ENCODE measurements around the gene EP400.
A peak's percentile ranks its signal among the peaks of the same experiment; 100 is the strongest.
"Not testable (repeated sequence)": the region's sequence is repeated elsewhere in the genome, so short reads cannot be mapped to it uniquely, and the experiment has no call there.

Gene EP400

DNA sequence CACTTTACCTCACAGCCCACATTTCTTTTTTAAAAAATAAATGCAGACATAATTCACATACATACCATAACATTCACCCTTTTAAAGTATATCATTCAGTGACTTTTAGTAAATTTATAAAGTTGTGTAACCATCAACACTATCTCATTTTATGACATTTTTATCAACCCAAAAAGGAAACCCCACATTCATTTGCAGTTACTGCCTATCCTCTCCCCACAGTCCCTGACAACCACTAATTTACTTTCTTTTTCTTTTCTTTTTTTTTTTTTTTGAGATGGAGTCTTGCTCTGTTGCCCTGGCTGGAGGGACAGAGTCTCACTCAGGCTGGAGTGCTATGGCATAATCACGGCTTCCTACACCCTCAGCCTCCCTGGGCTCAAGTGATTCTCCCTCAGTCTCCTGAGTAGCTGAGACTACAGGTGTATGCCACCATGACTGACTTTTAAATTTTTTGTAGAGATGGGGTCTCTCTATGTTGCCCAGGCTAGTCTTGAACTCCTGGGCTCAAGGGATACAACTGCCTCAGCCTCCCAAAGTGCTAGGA is 1.5 kb upstream of the EP400 start:
- Histone ChIP-seq H3K4me1 (ENCODE audit: insufficient read depth, low read length) (no peaks in the 10 kb centered on the region), H3K27me3 (ENCODE audit: control insufficient read depth in 1 of 2, insufficient read depth in 2 of 2, low read length in 2 of 2) (no peaks in the 10 kb centered on the region), H3K4me3 (ENCODE audit: low read depth in 1 of 2, low read length in 2 of 2) (no peak overlapping the region), H3K27ac (ENCODE audit: low read depth, low read length) (no peak overlapping the region), H3K36me3 (ENCODE audit: insufficient read depth, low read length) (peaks cover 6% of the 10 kb centered on the region), H3K9me3 (ENCODE audit: low read length) (no peaks in the 10 kb centered on the region), H3K9ac (ENCODE audit: low read length) (no peak overlapping the region)

GRCh38 chr12:131948713-131949430 is 870 bp upstream of the EP400 start:
- H3K27ac ChIP-seq (ENCODE audit: low read depth, low read length), result peak overlapping the region; percentile 57
- not testable (repeated sequence) for H3K27me3 ChIP-seq (ENCODE audit: control insufficient read depth in 1 of 2, insufficient read depth in 2 of 2, low read length in 2 of 2); H3K36me3 ChIP-seq (ENCODE audit: insufficient read depth, low read length); H3K4me3 ChIP-seq (ENCODE audit: low read depth in 1 of 2, low read length in 2 of 2); H3K9ac ChIP-seq (ENCODE audit: low read length); H3K9me3 ChIP-seq (ENCODE audit: low read length); H3K4me1 ChIP-seq (ENCODE audit: insufficient read depth, low read length)

DNA sequence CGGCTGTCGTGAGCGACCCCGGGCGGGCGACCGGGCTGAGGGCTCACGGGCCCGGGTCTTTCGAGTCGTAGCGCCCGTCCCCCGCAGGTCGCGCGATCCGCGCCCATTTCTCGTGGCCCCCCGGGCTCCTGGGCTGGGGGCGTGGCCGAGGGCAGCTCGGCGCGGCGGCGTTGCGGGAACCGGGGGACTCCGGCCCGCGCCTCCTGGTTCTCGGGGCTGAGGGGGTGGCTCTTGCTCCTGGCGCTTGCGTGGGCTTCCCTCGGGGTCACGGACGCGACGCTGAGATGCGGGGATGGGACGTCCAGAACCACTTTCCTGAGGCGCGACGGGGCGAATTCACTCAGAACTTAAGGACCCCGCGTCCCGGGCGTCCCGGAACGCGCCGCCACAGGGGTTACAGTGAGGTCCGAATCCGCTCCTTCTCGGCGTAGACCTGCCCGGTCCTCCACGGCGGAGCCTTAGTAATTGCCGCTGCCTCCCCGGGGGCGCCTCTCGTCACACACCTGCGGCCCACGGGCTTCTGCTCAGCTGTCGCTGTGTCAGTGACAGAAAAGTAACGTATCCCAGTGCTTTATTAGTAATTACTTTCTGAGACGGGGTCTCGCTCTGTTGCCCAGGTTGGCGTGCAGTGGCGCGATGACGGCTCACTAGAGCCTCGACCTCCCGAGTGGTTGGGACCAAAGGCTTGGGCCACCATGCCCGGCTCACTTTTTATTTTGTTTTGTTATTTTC is 606 bp downstream of the EP400 start:
- H3K36me3 ChIP-seq (ENCODE audit: insufficient read depth, low read length), result no peaks in the 10 kb centered on the region
- H3K9me3 ChIP-seq (ENCODE audit: low read length), result no peaks in the 10 kb centered on the region
- no peaks in the 10 kb centered on the region for H3K27me3 ChIP-seq (ENCODE audit: control insufficient read depth in 1 of 2, insufficient read depth in 2 of 2, low read length in 2 of 2)
- no peaks in the 10 kb centered on the region for H3K4me1 ChIP-seq (ENCODE audit: insufficient read depth, low read length)
- H3K27ac ChIP-seq (ENCODE audit: low read depth, low read length), result peak overlapping the region; percentile 78
- H3K9ac ChIP-seq (ENCODE audit: low read length), result peak overlapping the region; percentile 65
- H3K4me3 ChIP-seq (ENCODE audit: low read depth in 1 of 2, low read length in 2 of 2), result peak overlapping the region; percentile 77 to 99

GRCh38 chr12:131953810-131954209 is 4.1 kb downstream of the EP400 start:
- H3K4me1 ChIP-seq (ENCODE audit: insufficient read depth, low read length), result peaks cover 23% of the 10 kb centered on the region
- H3K4me3 ChIP-seq (ENCODE audit: low read depth in 1 of 2, low read length in 2 of 2); H3K36me3 ChIP-seq (ENCODE audit: insufficient read depth, low read length); H3K27me3 ChIP-seq (ENCODE audit: control insufficient read depth in 1 of 2, insufficient read depth in 2 of 2, low read length in 2 of 2); H3K9ac ChIP-seq (ENCODE audit: low read length); H3K27ac ChIP-seq (ENCODE audit: low read depth, low read length); H3K9me3 ChIP-seq (ENCODE audit: low read length): not testable (repeated sequence)

DNA sequence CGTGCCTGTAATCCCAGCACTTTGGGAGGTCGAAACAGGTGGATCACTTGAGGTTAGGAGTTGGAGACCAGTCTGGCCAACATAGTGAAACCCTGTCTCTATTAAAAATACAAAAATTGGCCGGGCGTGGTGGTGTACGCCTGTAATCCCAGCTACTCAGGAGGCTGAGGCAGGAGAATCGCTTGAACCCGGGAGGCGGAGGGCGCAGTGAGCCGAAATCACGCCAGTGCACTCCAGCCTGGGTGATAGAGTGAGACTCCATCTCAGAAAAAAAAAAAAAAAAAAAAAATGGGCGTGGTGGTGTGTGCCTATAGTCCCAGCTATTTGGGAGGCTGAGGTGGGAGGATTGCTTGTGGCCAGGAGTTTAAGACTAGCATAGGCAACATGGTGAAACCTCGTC is 4.7 kb downstream of the EP400 start:
- not testable (repeated sequence) for H3K27me3 ChIP-seq (ENCODE audit: control insufficient read depth in 1 of 2, insufficient read depth in 2 of 2, low read length in 2 of 2); H3K36me3 ChIP-seq (ENCODE audit: insufficient read depth, low read length); H3K27ac ChIP-seq (ENCODE audit: low read depth, low read length); H3K9me3 ChIP-seq (ENCODE audit: low read length); H3K4me3 ChIP-seq (ENCODE audit: low read depth in 1 of 2, low read length in 2 of 2); H3K9ac ChIP-seq (ENCODE audit: low read length)
- peaks cover 26% of the 10 kb centered on the region for H3K4me1 ChIP-seq (ENCODE audit: insufficient read depth, low read length)

DNA sequence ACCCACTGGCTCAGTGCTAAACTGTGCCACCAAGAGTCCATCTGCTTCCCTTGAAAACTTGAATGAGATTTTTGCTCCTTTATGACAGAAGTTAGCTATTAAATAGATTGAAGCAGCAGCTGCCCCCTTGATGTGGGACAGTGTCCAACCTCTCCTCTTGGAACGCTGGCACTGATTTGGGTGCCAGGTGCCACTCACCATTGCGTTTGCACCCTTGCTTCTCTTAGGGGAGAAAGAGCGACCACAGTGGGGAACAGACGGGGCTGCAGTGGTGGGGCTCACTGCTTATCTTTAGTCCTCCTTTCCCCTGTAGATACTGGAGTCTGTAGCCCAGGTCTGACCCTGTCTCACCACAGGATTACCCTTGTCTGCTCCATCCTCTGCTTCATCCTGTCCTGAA is 9.4 kb downstream of the EP400 start:
- Histone ChIP-seq H3K4me1 (ENCODE audit: insufficient read depth, low read length) (peaks cover 33% of the 10 kb centered on the region), H3K36me3 (ENCODE audit: insufficient read depth, low read length) (no peaks in the 10 kb centered on the region), H3K9me3 (ENCODE audit: low read length) (no peaks in the 10 kb centered on the region), H3K27me3 (ENCODE audit: control insufficient read depth in 1 of 2, insufficient read depth in 2 of 2, low read length in 2 of 2) (no peaks in the 10 kb centered on the region), H3K9ac (ENCODE audit: low read length) (no peak overlapping the region), H3K4me3 (ENCODE audit: low read depth in 1 of 2, low read length in 2 of 2) (no peak overlapping the region), H3K27ac (ENCODE audit: low read depth, low read length) (no peak overlapping the region)

GRCh38 chr12:131959641-131960589 is 10.2 kb downstream of the EP400 start:
- Histone ChIP-seq H3K4me3 (ENCODE audit: low read depth in 1 of 2, low read length in 2 of 2) (no peak overlapping the region), H3K27ac (ENCODE audit: low read depth, low read length) (no peak overlapping the region), H3K4me1 (ENCODE audit: insufficient read depth, low read length) (peaks cover 33% of the 10 kb centered on the region), H3K36me3 (ENCODE audit: insufficient read depth, low read length) (no peaks in the 10 kb centered on the region), H3K9ac (ENCODE audit: low read length) (no peak overlapping the region), H3K9me3 (ENCODE audit: low read length) (no peaks in the 10 kb centered on the region), H3K27me3 (ENCODE audit: control insufficient read depth in 1 of 2, insufficient read depth in 2 of 2, low read length in 2 of 2) (no peaks in the 10 kb centered on the region)

GRCh38 chr12:131960590-131961325 is 11.0 kb downstream of the EP400 start:
- H3K27ac ChIP-seq (ENCODE audit: low read depth, low read length); H3K4me3 ChIP-seq (ENCODE audit: low read depth in 1 of 2, low read length in 2 of 2); H3K9ac ChIP-seq (ENCODE audit: low read length); H3K9me3 ChIP-seq (ENCODE audit: low read length); H3K36me3 ChIP-seq (ENCODE audit: insufficient read depth, low read length); H3K27me3 ChIP-seq (ENCODE audit: control insufficient read depth in 1 of 2, insufficient read depth in 2 of 2, low read length in 2 of 2): not testable (repeated sequence)
- H3K4me1 ChIP-seq (ENCODE audit: insufficient read depth, low read length), result peaks cover 38% of the 10 kb centered on the region

DNA sequence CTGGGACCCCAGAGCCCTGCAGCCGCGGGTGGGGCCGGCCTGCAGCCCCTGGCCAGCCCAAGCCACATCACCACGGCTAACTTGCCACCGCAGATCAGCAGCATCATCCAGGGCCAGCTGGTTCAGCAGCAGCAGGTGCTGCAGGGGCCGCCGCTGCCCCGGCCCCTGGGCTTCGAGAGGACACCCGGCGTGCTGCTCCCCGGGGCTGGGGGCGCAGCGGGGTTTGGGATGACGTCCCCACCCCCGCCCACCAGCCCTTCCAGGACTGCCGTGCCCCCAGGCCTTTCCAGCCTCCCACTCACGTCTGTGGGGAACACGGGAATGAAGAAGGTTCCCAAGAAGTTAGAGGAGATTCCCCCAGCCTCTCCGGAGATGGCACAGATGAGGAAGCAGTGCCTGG is 11.6 kb downstream of the EP400 start:
- not testable (repeated sequence) for H3K27me3 ChIP-seq (ENCODE audit: control insufficient read depth in 1 of 2, insufficient read depth in 2 of 2, low read length in 2 of 2); H3K27ac ChIP-seq (ENCODE audit: low read depth, low read length); H3K9me3 ChIP-seq (ENCODE audit: low read length); H3K4me3 ChIP-seq (ENCODE audit: low read depth in 1 of 2, low read length in 2 of 2); H3K36me3 ChIP-seq (ENCODE audit: insufficient read depth, low read length); H3K9ac ChIP-seq (ENCODE audit: low read length)
- H3K4me1 ChIP-seq (ENCODE audit: insufficient read depth, low read length), result peaks cover 38% of the 10 kb centered on the region

DNA sequence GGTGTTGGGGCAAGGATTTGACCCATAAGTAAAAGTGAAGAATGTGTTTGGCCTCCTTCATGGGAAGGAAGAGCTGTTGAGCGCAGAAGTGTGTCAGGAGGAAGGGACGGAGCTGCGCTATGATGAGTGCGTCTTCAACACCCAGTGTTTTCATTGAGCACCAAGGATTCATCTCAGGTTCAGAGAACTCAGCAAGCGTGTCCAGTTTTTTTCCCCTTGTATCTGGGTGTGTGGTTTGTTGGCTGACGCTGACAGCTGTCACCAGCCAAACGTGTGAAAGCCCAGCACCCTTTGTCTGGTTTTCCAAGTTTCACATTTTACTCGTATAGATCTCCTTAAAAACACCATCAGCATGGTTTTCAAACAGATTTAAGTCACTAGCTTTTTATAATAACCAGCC is 12.3 kb downstream of the EP400 start:
- no peaks in the 10 kb centered on the region for H3K36me3 ChIP-seq (ENCODE audit: insufficient read depth, low read length)
- no peak overlapping the region for H3K9ac ChIP-seq (ENCODE audit: low read length)
- H3K9me3 ChIP-seq (ENCODE audit: low read length), result no peaks in the 10 kb centered on the region
- peaks cover 31% of the 10 kb centered on the region for H3K4me1 ChIP-seq (ENCODE audit: insufficient read depth, low read length)
- no peak overlapping the region for H3K27ac ChIP-seq (ENCODE audit: low read depth, low read length)
- H3K4me3 ChIP-seq (ENCODE audit: low read depth in 1 of 2, low read length in 2 of 2), result no peak overlapping the region
- no peaks in the 10 kb centered on the region for H3K27me3 ChIP-seq (ENCODE audit: control insufficient read depth in 1 of 2, insufficient read depth in 2 of 2, low read length in 2 of 2)

DNA sequence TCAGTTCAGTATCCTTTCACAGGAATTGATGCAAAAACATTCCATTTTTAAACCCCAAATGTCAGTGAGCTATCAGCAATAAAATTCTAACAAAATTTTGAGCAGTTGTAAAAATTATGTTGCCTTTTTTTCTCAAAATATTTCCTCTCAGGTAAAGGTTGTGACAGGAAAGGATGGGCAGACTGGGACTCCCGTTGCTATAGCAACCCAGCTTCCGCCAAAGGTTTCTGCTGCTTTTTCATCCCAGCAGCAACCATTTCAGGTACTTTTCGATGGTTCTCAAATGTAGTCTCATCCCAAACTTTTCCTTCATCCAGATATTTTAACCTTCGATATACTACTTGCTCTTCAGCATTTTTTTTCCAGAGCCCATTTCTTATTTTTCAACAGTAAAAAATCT is 13.6 kb downstream of the EP400 start:
- no peak overlapping the region for H3K4me3 ChIP-seq (ENCODE audit: low read depth in 1 of 2, low read length in 2 of 2)
- no peak overlapping the region for H3K9ac ChIP-seq (ENCODE audit: low read length)
- H3K36me3 ChIP-seq (ENCODE audit: insufficient read depth, low read length), result no peaks in the 10 kb centered on the region
- H3K4me1 ChIP-seq (ENCODE audit: insufficient read depth, low read length), result peaks cover 23% of the 10 kb centered on the region
- no peaks in the 10 kb centered on the region for H3K27me3 ChIP-seq (ENCODE audit: control insufficient read depth in 1 of 2, insufficient read depth in 2 of 2, low read length in 2 of 2)
- H3K9me3 ChIP-seq (ENCODE audit: low read length), result no peaks in the 10 kb centered on the region
- H3K27ac ChIP-seq (ENCODE audit: low read depth, low read length), result no peak overlapping the region
